Neutrophil (primary cell): Measurements from ENCODE around the gene SLC15A3.

Source experiments
- H3K27ac ChIP-seq: fragments of 200-600 bp; sonication (generic); 2 replicates; pipeline ENCODE4 v1.5.1; 2016; ENCODE audit warnings: mild to moderate bottlenecking, moderate library complexity
- H3K27me3 ChIP-seq: fragments of 200-600 bp; sonication (generic); 2 replicates; pipeline ENCODE4 v1.6.0; 2016; ENCODE audit warnings: mild to moderate bottlenecking
- H3K36me3 ChIP-seq: fragments of 200-600 bp; sonication (generic); 2 replicates; pipeline ENCODE4 v1.5.1; 2017
- H3K4me1 ChIP-seq, 2 experiments: fragments of 200-600 bp in 1 of 2; sonication (generic) in 1 of 2; 1 replicate in 1 of 2; 2 replicates in 1 of 2; pipeline versions ENCODE4 v1.5.1 to v1.6.1; 2013 to 2016; ENCODE audit warnings: low read depth in 1 of 2, low read length in 1 of 2, mild to moderate bottlenecking in 1 of 2, moderate library complexity in 1 of 2; ENCODE audit not compliant: control insufficient read depth in 1 of 2, insufficient read depth in 1 of 2
- H3K4me3 ChIP-seq, 2 experiments: fragments of 200-600 bp in 1 of 2; sonication (generic) in 1 of 2; 1 replicate in 1 of 2; 2 replicates in 1 of 2; pipeline ENCODE4 v1.5.1; 2013 to 2016; ENCODE audit warnings: low read depth in 1 of 2, low read length in 1 of 2, mild to moderate bottlenecking in 1 of 2, moderate library complexity in 1 of 2
- H3K9me3 ChIP-seq: fragments of 200-600 bp; sonication (generic); 2 replicates; pipeline ENCODE4 v1.5.1; 2016
- CTCF ChIP-seq: fragments of 200-600 bp; sonication (generic); IDR thresholded peaks from 2 replicates; pipeline ENCODE4 v1.5.1; 2016; ENCODE audit warnings: antibody characterized with exemption

SLC15A3 gene

DNA sequence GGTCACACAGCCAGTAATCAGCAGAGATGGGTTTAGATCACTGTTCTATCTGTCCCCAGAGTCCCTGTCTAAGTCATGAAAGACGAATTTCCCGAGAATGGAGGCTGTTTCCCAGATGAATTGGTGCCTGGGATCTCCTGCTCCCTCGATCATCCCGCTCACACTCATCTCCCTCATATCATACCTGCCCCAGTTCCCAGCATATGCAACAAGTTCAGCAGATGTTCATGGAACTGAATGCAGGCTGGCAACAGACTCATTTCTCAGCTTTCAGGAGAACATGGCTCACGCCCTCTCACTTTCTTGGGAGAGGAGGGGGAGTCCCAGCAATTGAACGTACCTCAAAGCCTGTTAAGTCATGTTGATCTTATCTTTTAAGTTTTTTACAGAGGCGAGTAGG, 41.6 kb upstream of the SLC15A3 start:
- Histone ChIP-seq H3K27ac (no peak overlapping the region), H3K4me3 (no peak overlapping the region), H3K36me3 (no peaks in the 10 kb centered on the region), H3K4me1 (no peaks in the 10 kb centered on the region), H3K27me3 (peaks cover 57% of the 10 kb centered on the region), H3K9me3 (no peaks in the 10 kb centered on the region)
- no peak for TF ChIP-seq CTCF

GRCh38 chr11:60992842-60993409, 41.0 kb upstream of the SLC15A3 start:
- H3K27ac ChIP-seq = no peak overlapping the region
- H3K4me1 ChIP-seq = no peaks in the 10 kb centered on the region
- H3K36me3 ChIP-seq = no peaks in the 10 kb centered on the region
- no peak for TF ChIP-seq CTCF
- H3K9me3 ChIP-seq = no peaks in the 10 kb centered on the region
- peaks cover 64% of the 10 kb centered on the region for H3K27me3 ChIP-seq
- no peak overlapping the region for H3K4me3 ChIP-seq

GRCh38 chr11:60991457-60991856, 39.5 kb upstream of the SLC15A3 start:
- no peaks in the 10 kb centered on the region for H3K4me1 ChIP-seq
- no peak for TF ChIP-seq CTCF
- H3K27me3 ChIP-seq = peaks cover 71% of the 10 kb centered on the region
- H3K36me3 ChIP-seq = no peaks in the 10 kb centered on the region
- no peaks in the 10 kb centered on the region for H3K9me3 ChIP-seq
- no peak overlapping the region for H3K4me3 ChIP-seq
- no peak overlapping the region for H3K27ac ChIP-seq

- TF ChIP-seq CTCF = no peak
- no peaks in the 10 kb centered on the region for H3K36me3 ChIP-seq
- H3K4me3 ChIP-seq = no peak overlapping the region
- no peaks in the 10 kb centered on the region for H3K4me1 ChIP-seq
- no peaks in the 10 kb centered on the region for H3K9me3 ChIP-seq
- peaks cover 52% of the 10 kb centered on the region for H3K27me3 ChIP-seq
- H3K27ac ChIP-seq = no peak overlapping the region
Measured at GRCh38 chr11:60989093-60989650, 37.2 kb upstream of the SLC15A3 start.

GRCh38 chr11:60988658-60989057, 36.7 kb upstream of the SLC15A3 start:
- no peak for TF ChIP-seq CTCF
- H3K4me1 ChIP-seq = no peaks in the 10 kb centered on the region
- H3K27me3 ChIP-seq = peaks cover 47% of the 10 kb centered on the region
- no peak overlapping the region for H3K4me3 ChIP-seq
- H3K9me3 ChIP-seq = no peaks in the 10 kb centered on the region
- H3K36me3 ChIP-seq = no peaks in the 10 kb centered on the region
- H3K27ac ChIP-seq = no peak overlapping the region
